Naive thymus-derived CD4-positive, alpha-beta T cell (primary cell): ENCODE data around the gene CDH4. TPM values are rescaled to one million over a fixed set of nuclear protein-coding genes. Genes with fewer than 3 reads are reported as not detected.

Source experiments
- ATAC-seq: fragments of 150-1000 bp; cut with Tn5 transposase; 2 replicates; pipeline ENCODE4 v1.10.0; 2021; ENCODE audit warnings: mild to moderate bottlenecking, moderate library complexity
- CTCF ChIA-PET: fragments of 350-600 bp; sonication (Branson Sonifier 250); formaldehyde crosslinking; loops from one replicate; lab custom pipeline; 2021; ENCODE audit warnings: antibody characterized with exemption; lab: Charles Lee
- POLR2A ChIA-PET: fragments of 350-600 bp; sonication (Branson Sonifier 250); formaldehyde crosslinking; loops from one replicate; lab custom pipeline; 2021; ENCODE audit warnings: antibody characterized with exemption, inconsistent platforms; lab: Charles Lee
- DNase-seq, 9 donors: peaks; one replicate each; pipeline versions ENCODE4 v3.0.0 to v3.0.0-alpha.2; 2020 to 2022; ENCODE audit warnings: mixed read lengths in 1 of 9
- H3K27ac ChIP-seq: one replicate; pipeline ENCODE4 v1.7.0; 2013; ENCODE audit warnings: mild to moderate bottlenecking, low read depth, low read length, moderate library complexity
- H3K27me3 ChIP-seq, 2 donors: one replicate each; pipeline ENCODE4 v1.7.0; 2013; ENCODE audit warnings: low read length in 2 of 2, mild to moderate bottlenecking in 2 of 2, moderate library complexity in 2 of 2; ENCODE audit not compliant: control insufficient read depth in 2 of 2, insufficient read depth in 2 of 2
- H3K36me3 ChIP-seq, 3 experiments: 1 replicate in 2 of 3; 2 replicates in 1 of 3; pipeline ENCODE4 v1.7.0; 2013; ENCODE audit warnings: low read length in 3 of 3, mild to moderate bottlenecking in 3 of 3, moderate library complexity in 1 of 3; ENCODE audit not compliant: insufficient read depth in 3 of 3, control insufficient read depth in 2 of 3
- H3K4me1 ChIP-seq, 2 donors: one replicate each; pipeline ENCODE4 v1.7.0; 2013; ENCODE audit warnings: low read length in 2 of 2, mild to moderate bottlenecking in 2 of 2, moderate library complexity in 1 of 2; ENCODE audit not compliant: control insufficient read depth in 2 of 2, insufficient read depth in 2 of 2
- H3K4me3 ChIP-seq: 2 replicates; pipeline ENCODE4 v1.7.0; 2013; ENCODE audit warnings: mild to moderate bottlenecking, low read length
- H3K9me3 ChIP-seq, 3 experiments: 1 replicate in 2 of 3; 2 replicates in 1 of 3; pipeline ENCODE4 v1.7.0; 2013; ENCODE audit warnings: low read length in 3 of 3; ENCODE audit not compliant: control insufficient read depth in 2 of 3
- H3K27ac Mint-ChIP-seq, 9 donors: one replicate each; pipeline ENCODE4 v1.8.0; 2020 to 2022; ENCODE audit warnings: mixed read lengths in 9 of 9, mild to moderate bottlenecking in 8 of 9, moderate library complexity in 5 of 9, inconsistent platforms in 2 of 9
- H3K27me3 Mint-ChIP-seq, 5 donors: one replicate each; pipeline ENCODE4 v1.8.0; 2021 to 2022; ENCODE audit warnings: mixed read lengths in 5 of 5, mild to moderate bottlenecking in 1 of 5
- H3K36me3 Mint-ChIP-seq, 5 donors: one replicate each; pipeline ENCODE4 v1.8.0; 2020 to 2022; ENCODE audit warnings: mixed read lengths in 5 of 5, mild to moderate bottlenecking in 3 of 5, inconsistent platforms in 1 of 5
- H3K4me1 Mint-ChIP-seq, 7 donors: one replicate each; pipeline ENCODE4 v1.8.0; 2020 to 2022; ENCODE audit warnings: mixed read lengths in 7 of 7, mild to moderate bottlenecking in 3 of 7, inconsistent platforms in 1 of 7
- H3K4me3 Mint-ChIP-seq, 10 donors: one replicate each; pipeline ENCODE4 v1.8.0; 2020 to 2022; ENCODE audit warnings: mild to moderate bottlenecking in 10 of 10, mixed read lengths in 10 of 10, moderate library complexity in 6 of 10, inconsistent platforms in 2 of 10
- H3K9me3 Mint-ChIP-seq, 11 donors: one replicate each; pipeline ENCODE4 v1.8.0; 2020 to 2022; ENCODE audit warnings: mixed read lengths in 11 of 11, mild to moderate bottlenecking in 4 of 11, inconsistent platforms in 1 of 11, moderate library complexity in 1 of 11
- intact Hi-C, 2 donors: fragments of 100-400 bp; cut with micrococcal nuclease; formaldehyde crosslinking; loops; one replicate each; pipeline ENCODE4 v1.15.1; 2023
- polyA plus RNA-seq, 2 donors: library from polyadenylated mRNA; unstranded; fragments of 300-500 nt; fragmentation: Illumina TruSeq; gene quantifications; one replicate each; pipeline ENCODE4 v1.2.3, GENCODE V29; 2021
- total RNA-seq, 6 experiments: library from RNA in 5 of 6; stranded (reverse) in 5 of 6; gene quantifications; 1 replicate in 5 of 6; 2 replicates in 1 of 6; pipeline ENCODE4 v1.2.3 and lab custom pipeline; 2021 to 2026

The CDH4 gene
- total and polyA plus RNA-seq, 7 experiments from 2014 or later = 0.05 to 0.43 (median 0.14) TPM; not detected in 1

GRCh38 chr20:61871160-61871559, 619.1 kb downstream of the CDH4 start:
- ATAC-seq = no peak
- ChIA-PET POLR2A (no interaction called here), CTCF (no interaction called here)
- Histone ChIP-seq H3K4me1 (no peaks in the 10 kb centered on the region), H3K36me3 (no peaks in the 10 kb centered on the region), H3K27ac (no peak overlapping the region), H3K4me3 (no peak overlapping the region), H3K27me3 (no peaks in the 10 kb centered on the region), H3K9me3 (no peaks in the 10 kb centered on the region)
- DNase-seq = no peak
- intact Hi-C loops = no loop called here
- peaks cover 0 to 13% (median 0%) of the 10 kb centered on the region in 5 donors for H3K27me3 Mint-ChIP-seq
- peaks cover 0 to 5% (median 0%) of the 10 kb centered on the region in 5 donors for H3K36me3 Mint-ChIP-seq
- no peak overlapping the region for H3K4me3 Mint-ChIP-seq
- H3K9me3 Mint-ChIP-seq = peaks cover 0 to 7% (median 0%) of the 10 kb centered on the region in 11 donors
- no peaks in the 10 kb centered on the region for H3K4me1 Mint-ChIP-seq
- no peak overlapping the region for H3K27ac Mint-ChIP-seq

- Histone ChIP-seq H3K27ac (no peak overlapping the region), H3K36me3 (no peaks in the 10 kb centered on the region), H3K4me3 (no peak overlapping the region), H3K27me3 (no peaks in the 10 kb centered on the region), H3K9me3 (no peaks in the 10 kb centered on the region), H3K4me1 (no peaks in the 10 kb centered on the region)
- Mint-ChIP-seq H3K4me1 (no peaks in the 10 kb centered on the region), H3K27ac (no peak overlapping the region), H3K9me3 (no peaks in the 10 kb centered on the region), H3K27me3 (peaks cover 0 to 6% (median 0%) of the 10 kb centered on the region in 5 donors), H3K36me3 (no peaks in the 10 kb centered on the region), H3K4me3 (no peak overlapping the region)
- intact Hi-C loops = no loop called here
- ChIA-PET POLR2A (no interaction called here), CTCF (no interaction called here)
- ATAC-seq (no peak), DNase-seq (no peak)
These were observed 619.9 kb downstream of the CDH4 start for GRCh38 chr20:61871913-61872312.

GRCh38 chr20:61872371-61872900, 620.4 kb downstream of the CDH4 start:
- no peaks in the 10 kb centered on the region for H3K27me3 ChIP-seq
- no peaks in the 10 kb centered on the region for H3K9me3 ChIP-seq
- Mint-ChIP-seq H3K27ac (no peak overlapping the region), H3K4me1 (no peaks in the 10 kb centered on the region), H3K4me3 (no peak overlapping the region), H3K9me3 (no peaks in the 10 kb centered on the region), H3K27me3 (peaks cover 0 to 4% (median 0%) of the 10 kb centered on the region in 5 donors), H3K36me3 (no peaks in the 10 kb centered on the region)
- H3K4me3 ChIP-seq = no peak overlapping the region
- H3K4me1 ChIP-seq = no peaks in the 10 kb centered on the region
- POLR2A ChIA-PET = no interaction called here
- no peak for ATAC-seq
- CTCF ChIA-PET = no interaction called here
- H3K36me3 ChIP-seq = no peaks in the 10 kb centered on the region
- H3K27ac ChIP-seq = no peak overlapping the region
- intact Hi-C loops = no loop called here
- DNase-seq = no peak

- H3K4me1 ChIP-seq = no peaks in the 10 kb centered on the region
- ATAC-seq (no peak), DNase-seq (no peak)
- POLR2A ChIA-PET = no interaction called here
- intact Hi-C loops = no loop called here
- no peaks in the 10 kb centered on the region for H3K9me3 Mint-ChIP-seq
- H3K27me3 Mint-ChIP-seq = peaks cover 0 to 4% (median 0%) of the 10 kb centered on the region in 5 donors
- H3K27ac ChIP-seq = no peak overlapping the region
- H3K36me3 ChIP-seq = no peaks in the 10 kb centered on the region
- no peaks in the 10 kb centered on the region for H3K27me3 ChIP-seq
- no peak overlapping the region for H3K4me3 ChIP-seq
- no peak overlapping the region for H3K4me3 Mint-ChIP-seq
- no peak overlapping the region for H3K27ac Mint-ChIP-seq
- CTCF ChIA-PET = no interaction called here
- no peaks in the 10 kb centered on the region for H3K36me3 Mint-ChIP-seq
- no peaks in the 10 kb centered on the region for H3K9me3 ChIP-seq
- H3K4me1 Mint-ChIP-seq = no peaks in the 10 kb centered on the region
These were observed 621.8 kb downstream of the CDH4 start for GRCh38 chr20:61873651-61874420.

GRCh38 chr20:61874421-61875068, 622.5 kb downstream of the CDH4 start:
- no peak for DNase-seq
- ATAC-seq = no peak
- POLR2A ChIA-PET = no interaction called here
- Mint-ChIP-seq H3K9me3 (no peaks in the 10 kb centered on the region), H3K36me3 (no peaks in the 10 kb centered on the region), H3K4me3 (no peak overlapping the region), H3K4me1 (no peaks in the 10 kb centered on the region), H3K27me3 (peaks cover 0 to 2% (median 0%) of the 10 kb centered on the region in 5 donors), H3K27ac (no peak overlapping the region)
- no peak overlapping the region for H3K27ac ChIP-seq
- intact Hi-C loops = no loop called here
- no peaks in the 10 kb centered on the region for H3K4me1 ChIP-seq
- H3K4me3 ChIP-seq = no peak overlapping the region
- no peaks in the 10 kb centered on the region for H3K27me3 ChIP-seq
- H3K9me3 ChIP-seq = no peaks in the 10 kb centered on the region
- CTCF ChIA-PET = no interaction called here
- no peaks in the 10 kb centered on the region for H3K36me3 ChIP-seq

GRCh38 chr20:61875221-61875885, 623.3 kb downstream of the CDH4 start:
- Histone ChIP-seq H3K4me3 (no peak overlapping the region), H3K27ac (no peak overlapping the region), H3K9me3 (no peaks in the 10 kb centered on the region), H3K27me3 (no peaks in the 10 kb centered on the region), H3K36me3 (no peaks in the 10 kb centered on the region), H3K4me1 (no peaks in the 10 kb centered on the region)
- H3K36me3 Mint-ChIP-seq = no peaks in the 10 kb centered on the region
- ATAC-seq (no peak), DNase-seq (no peak)
- no peak overlapping the region for H3K4me3 Mint-ChIP-seq
- intact Hi-C loops = no loop called here
- no peak overlapping the region for H3K27ac Mint-ChIP-seq
- ChIA-PET POLR2A (no interaction called here), CTCF (no interaction called here)
- no peaks in the 10 kb centered on the region for H3K9me3 Mint-ChIP-seq
- no peaks in the 10 kb centered on the region for H3K4me1 Mint-ChIP-seq
- H3K27me3 Mint-ChIP-seq = no peaks in the 10 kb centered on the region
